Epithelial cell of esophagus (primary cell): ENCODE data around the gene CELF1.

Experiments
- DNase-seq: peaks from one replicate; pipeline ENCODE4 v3.0.0; 2010; ENCODE audit warnings: low read depth
- H3K4me3 ChIP-seq: 2 replicates; pipeline ENCODE4 v1.5.1; 2011; ENCODE audit warnings: mild to moderate bottlenecking, low read length, control low read depth
- CTCF ChIP-seq: IDR thresholded peaks from 2 replicates; pipeline ENCODE4 v1.5.1; 2011; ENCODE audit warnings: low read depth, mild to moderate bottlenecking, low read length, control low read depth, inconsistent platforms; ENCODE audit not compliant: insufficient read depth; ENCODE audit errors: missing control alignments

The CELF1 gene

GRCh38 chr11:47552566-47553405, at the start of gene CELF1:
Gene CELF1 (minus strand): TSS chr11:47553132. CDS start chr11:47499523, 53,609 bp downstream.
- TF ChIP-seq CTCF: peak; percentile 57
- H3K4me3 ChIP-seq: peak within 1 kb of the TSS; percentile 85
- peak; percentile 92 for DNase-seq

- TF ChIP-seq CTCF: no peak
- no peak overlapping the region for H3K4me3 ChIP-seq
- DNase-seq: no peak
Observed at GRCh38 chr11:47599902-47600301, 47.0 kb upstream of the CELF1 start.

- no peak for TF ChIP-seq CTCF
- no peak for DNase-seq
- no peak overlapping the region for H3K4me3 ChIP-seq
Observed at GRCh38 chr11:47595967-47596366, 43.0 kb upstream of the CELF1 start.

GRCh38 chr11:47595029-47595428, 42.1 kb upstream of the CELF1 start:
- no peak overlapping the region for H3K4me3 ChIP-seq
- TF ChIP-seq CTCF: no peak
- DNase-seq: no peak

GRCh38 chr11:47593934-47594855, 41.3 kb upstream of the CELF1 start, which contains the start of gene C1QTNF4:
Gene C1QTNF4 (minus strand): TSS chr11:47594411. CDS start chr11:47590810, 3,601 bp downstream.
- no peak for DNase-seq
- TF ChIP-seq CTCF: no peak
- no peak within 1 kb of the TSS for H3K4me3 ChIP-seq

- TF ChIP-seq CTCF: no peak
- DNase-seq: no peak
- H3K4me3 ChIP-seq: no peak overlapping the region
Observed at GRCh38 chr11:47593492-47593933, 40.6 kb upstream of the CELF1 start.
